RWPE2 (cell line): ENCODE data around the gene TBX15.

ENCODE experiments used
- ATAC-seq: fragments of 200-7000 bp; cut with Tn5 transposase; 3 replicates; pipeline ENCODE4 v1.9.1; 2021; ENCODE audit warnings: low read depth
- DNase-seq: peaks from one replicate; pipeline ENCODE4 v3.0.0-alpha.2; 2020; ENCODE audit warnings: low spot score
- H3K27ac ChIP-seq: fragments of 450-650 bp; 2 replicates; pipeline ENCODE4 v1.5.1; 2017; ENCODE audit warnings: mild to moderate bottlenecking; ENCODE audit not compliant: poor library complexity, severe bottlenecking
- H3K27me3 ChIP-seq: fragments of 250-450 bp; sonication (Bioruptor Pico); 2 replicates; pipeline ENCODE4 v1.5.1; 2021; ENCODE audit warnings: mild to moderate bottlenecking, moderate library complexity; ENCODE audit not compliant: insufficient read depth, poor library complexity, severe bottlenecking
- H3K36me3 ChIP-seq: fragments of 250-450 bp; sonication (Bioruptor Pico); 2 replicates; pipeline ENCODE4 v1.5.1; 2020; ENCODE audit warnings: low read depth, mild to moderate bottlenecking, moderate library complexity
- H3K4me1 ChIP-seq: fragments of 250-450 bp; sonication (Bioruptor Pico); 2 replicates; pipeline ENCODE4 v1.5.1; 2021; ENCODE audit warnings: mild to moderate bottlenecking, moderate library complexity; ENCODE audit not compliant: insufficient read depth, poor library complexity, severe bottlenecking
- H3K4me3 ChIP-seq: fragments of 250-450 bp; sonication (Bioruptor Pico); 2 replicates; pipeline ENCODE4 v1.5.1; 2021; ENCODE audit warnings: mild to moderate bottlenecking, moderate library complexity; ENCODE audit not compliant: severe bottlenecking
- H3K9me3 ChIP-seq: fragments of 250-450 bp; sonication (Bioruptor Pico); 2 replicates; pipeline ENCODE4 v1.5.1; 2021; ENCODE audit warnings: mild to moderate bottlenecking, moderate library complexity; ENCODE audit not compliant: severe bottlenecking
- CTCF ChIP-seq: fragments of 450-650 bp; IDR thresholded peaks from one replicate; pipeline ENCODE4 v1.5.1; 2017; ENCODE audit warnings: mild to moderate bottlenecking, moderate library complexity; ENCODE audit not compliant: poor library complexity, severe bottlenecking

The TBX15 gene

DNA sequence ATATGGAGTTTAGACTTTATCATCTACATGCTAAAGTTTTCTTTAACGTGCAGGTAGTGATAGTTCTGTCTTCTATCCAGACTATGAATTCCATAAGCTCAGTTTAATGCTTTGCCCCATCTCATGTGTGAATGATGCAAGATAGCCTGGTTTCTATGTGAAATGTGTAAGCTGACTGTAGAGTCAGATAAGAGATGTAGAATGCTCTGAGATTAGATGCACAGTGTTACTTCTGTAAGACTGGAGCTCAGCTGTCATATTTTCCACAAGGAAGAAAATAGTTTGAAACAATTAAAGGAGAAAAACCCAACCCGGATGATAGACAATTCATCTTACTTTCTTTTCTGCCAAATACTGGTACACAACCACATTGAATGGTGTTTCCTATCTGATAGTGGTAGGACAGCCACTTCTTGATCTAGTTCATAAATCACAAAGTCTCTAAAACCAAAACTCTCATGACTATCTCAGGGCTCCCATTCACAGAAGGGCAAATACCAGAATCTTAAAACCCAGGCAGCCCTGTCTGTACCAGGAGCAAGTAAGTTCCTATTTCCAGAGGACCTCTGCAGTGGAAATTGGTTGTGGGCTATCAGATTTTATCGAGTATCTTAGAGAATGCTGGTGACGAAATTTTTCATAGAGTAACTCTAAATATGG lies 50.6 kb downstream of the TBX15 start:
- TF ChIP-seq CTCF, result no peak
- Histone ChIP-seq H3K36me3 (no peaks in the 10 kb centered on the region), H3K4me3 (no peak overlapping the region), H3K4me1 (no peaks in the 10 kb centered on the region), H3K27me3 (peaks cover 4% of the 10 kb centered on the region), H3K27ac (no peak overlapping the region), H3K9me3 (no peaks in the 10 kb centered on the region)
- ATAC-seq, result no peak
- no peak for DNase-seq

DNA sequence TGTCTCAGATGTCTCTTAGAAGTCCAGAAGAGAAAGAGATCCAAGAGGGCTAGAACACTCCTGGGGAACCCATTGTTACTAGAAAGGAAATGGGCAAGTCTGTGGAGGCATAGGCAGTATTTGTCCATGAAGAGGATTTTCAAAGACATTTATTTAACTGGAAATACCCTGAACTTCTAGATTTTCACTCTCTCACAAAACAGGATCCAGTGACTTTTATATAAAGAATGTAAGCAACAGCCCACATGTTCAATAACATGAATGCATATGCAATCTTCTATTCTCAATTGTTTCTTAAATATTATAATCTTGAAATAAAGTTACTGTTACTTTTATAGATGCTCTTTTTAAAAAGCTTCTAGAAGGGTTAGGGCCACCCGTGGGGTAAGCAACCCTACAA lies 53.4 kb downstream of the TBX15 start:
- Histone ChIP-seq H3K27ac (no peak overlapping the region), H3K4me1 (no peaks in the 10 kb centered on the region), H3K9me3 (no peaks in the 10 kb centered on the region), H3K4me3 (no peak overlapping the region), H3K36me3 (no peaks in the 10 kb centered on the region), H3K27me3 (peaks cover 4% of the 10 kb centered on the region)
- no peak for DNase-seq
- no peak for TF ChIP-seq CTCF
- no peak for ATAC-seq

GRCh38 chr1:118933051-118933781 lies 54.9 kb downstream of the TBX15 start:
- Histone ChIP-seq H3K27me3 (no peaks in the 10 kb centered on the region), H3K27ac (no peak overlapping the region), H3K36me3 (no peaks in the 10 kb centered on the region), H3K9me3 (no peaks in the 10 kb centered on the region), H3K4me1 (no peaks in the 10 kb centered on the region), H3K4me3 (no peak overlapping the region)
- TF ChIP-seq CTCF, result no peak
- no peak for DNase-seq
- no peak for ATAC-seq

- no peak for TF ChIP-seq CTCF
- no peak for DNase-seq
- Histone ChIP-seq H3K36me3 (no peaks in the 10 kb centered on the region), H3K9me3 (no peaks in the 10 kb centered on the region), H3K27me3 (no peaks in the 10 kb centered on the region), H3K4me1 (no peaks in the 10 kb centered on the region), H3K27ac (no peak overlapping the region), H3K4me3 (no peak overlapping the region)
- no peak for ATAC-seq
Measured at GRCh38 chr1:118931876-118932275, 56.3 kb downstream of the TBX15 start.
